GM18873 (cell line): Measurements from ENCODE around the gene MMEL1.
"Not testable (repeated sequence)": the region's sequence is repeated elsewhere in the genome, so short reads cannot be mapped to it uniquely, and the experiment has no call there.

Experiments used
- ATAC-seq: cut with Tn5 transposase; IDR thresholded peaks from one replicate; pipeline ENCODE4 v1.9.1; 2021; ENCODE audit warnings: mild to moderate bottlenecking, moderate library complexity, moderate number of reproducible peaks; ENCODE audit not compliant: unreplicated experiment, low FRiP score

MMEL1 gene

DNA sequence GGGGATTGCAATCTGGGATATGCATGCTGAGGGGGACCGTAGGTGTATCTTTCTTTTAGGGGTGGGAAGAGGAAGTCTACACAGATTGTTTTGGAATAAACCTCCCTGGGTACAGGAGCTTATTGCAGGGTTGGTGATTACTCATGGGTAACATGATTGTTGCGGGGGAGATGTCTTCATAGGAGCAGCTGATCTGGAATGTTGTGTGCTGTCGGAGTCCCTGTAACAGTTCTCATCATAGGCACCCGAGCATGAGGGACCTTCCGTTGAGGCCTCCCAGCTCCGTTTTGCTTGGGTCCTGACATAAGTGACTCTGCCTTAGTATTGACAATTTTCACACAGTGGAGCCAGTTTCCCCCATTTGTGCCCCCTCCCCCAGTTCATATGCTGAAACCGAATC lies 50.4 kb downstream of the MMEL1 start:
- no peak for ATAC-seq

DNA sequence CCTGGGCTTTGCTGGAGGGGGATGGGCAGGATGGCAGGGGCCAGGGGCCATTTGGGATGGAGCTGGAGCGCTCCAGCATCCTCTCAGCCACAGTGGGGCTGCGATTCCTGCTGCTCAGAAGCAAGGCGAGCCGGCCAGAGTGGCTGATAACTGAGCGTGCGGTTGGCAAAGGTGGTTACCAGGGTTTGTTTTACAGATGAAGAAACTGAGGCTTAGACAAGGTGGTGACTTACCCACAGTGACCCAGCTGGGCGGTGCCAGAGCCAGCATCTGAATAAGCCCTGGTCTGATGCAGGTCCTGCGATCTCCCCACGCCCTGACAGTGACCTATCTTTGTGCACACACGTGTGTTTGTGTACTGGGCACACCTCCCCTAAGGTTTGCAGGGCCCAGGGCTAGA lies 52.1 kb downstream of the MMEL1 start:
- no peak for ATAC-seq

DNA sequence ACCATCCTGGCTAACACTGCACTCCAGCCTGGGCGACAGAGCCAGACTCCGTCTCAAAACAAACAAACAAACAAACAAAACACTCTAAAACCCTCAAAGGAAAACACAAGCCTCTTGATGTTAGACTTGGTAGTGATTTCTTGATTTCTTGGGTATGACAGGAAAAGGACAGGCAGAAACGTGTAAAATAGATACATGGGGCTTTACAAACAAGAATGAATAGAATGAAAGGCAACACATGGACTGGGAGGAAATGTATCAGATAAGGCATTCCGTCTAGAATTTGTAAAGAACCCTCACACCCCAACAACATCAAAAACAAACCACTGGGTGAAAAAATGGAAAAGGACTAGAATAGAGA lies 54.1 kb downstream of the MMEL1 start:
- ATAC-seq = no peak

DNA sequence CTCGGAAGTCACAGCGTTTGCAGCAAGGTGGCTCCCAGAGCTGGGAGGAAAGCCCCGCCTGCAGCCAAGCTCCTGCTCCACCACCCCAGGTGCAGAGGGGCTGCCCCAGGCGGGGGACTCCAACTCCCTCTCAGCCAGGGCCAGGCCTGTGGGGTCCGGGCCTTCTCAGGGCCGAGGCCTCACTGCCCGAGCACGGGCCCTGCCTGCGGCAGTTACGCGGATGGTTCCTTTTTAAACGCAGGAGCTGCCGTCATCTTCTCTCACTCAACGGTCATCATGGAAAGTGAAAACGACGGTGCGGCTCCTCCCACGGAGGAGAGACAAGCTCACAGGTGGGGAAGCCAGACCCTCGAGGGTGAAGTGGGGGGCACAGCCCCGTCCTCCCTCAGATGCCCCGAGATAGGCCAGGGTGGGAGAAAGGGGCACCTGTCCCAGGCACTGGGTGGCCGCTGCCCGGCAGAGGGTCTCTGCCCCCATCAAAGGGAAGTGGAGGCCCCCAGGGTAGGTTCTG lies 55.2 kb downstream of the MMEL1 start:
- peak; percentile 34 for ATAC-seq

DNA sequence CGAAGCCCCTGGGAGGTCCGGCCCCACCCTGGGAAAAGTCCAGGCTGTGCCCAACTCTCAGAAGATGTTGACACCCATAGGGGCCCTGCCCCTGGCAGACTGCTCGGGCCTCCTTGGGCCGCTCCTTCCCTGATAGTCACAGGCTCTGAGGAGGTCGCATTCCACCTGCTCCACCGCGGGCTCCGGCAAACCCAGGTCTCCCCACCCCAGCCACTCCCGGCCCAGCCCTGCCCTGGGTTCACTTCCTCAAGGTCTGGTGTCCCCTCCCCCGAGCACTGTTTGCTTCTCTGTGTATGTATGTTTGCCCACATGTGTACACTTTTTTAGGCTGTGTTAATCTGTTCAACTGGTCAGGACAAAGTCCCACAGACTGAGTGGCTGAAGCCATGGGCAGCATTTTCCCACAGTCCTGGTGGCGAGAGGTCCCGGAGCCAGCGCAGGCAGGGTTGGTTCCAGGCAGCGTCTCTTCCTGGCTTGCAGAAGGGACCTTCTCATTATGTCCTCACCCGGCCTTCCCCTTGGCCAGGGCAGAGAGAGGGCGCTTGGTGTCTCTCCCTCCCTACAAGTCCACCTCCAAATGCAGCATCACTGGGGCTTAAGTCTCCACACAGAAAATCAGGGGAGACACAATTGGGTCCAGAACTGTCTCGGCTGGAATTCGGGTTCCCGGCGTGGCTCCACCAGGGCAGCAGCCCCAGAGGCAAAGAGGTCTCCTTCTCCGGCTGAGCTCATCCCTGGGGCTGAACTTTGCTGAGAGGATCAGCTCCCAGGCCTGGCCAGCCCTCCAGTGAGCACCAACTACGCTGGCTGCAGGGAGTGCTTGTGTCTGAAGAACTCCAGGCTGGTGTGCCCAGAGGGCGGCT lies 56.8 kb downstream of the MMEL1 start:
- ATAC-seq = no peak

DNA sequence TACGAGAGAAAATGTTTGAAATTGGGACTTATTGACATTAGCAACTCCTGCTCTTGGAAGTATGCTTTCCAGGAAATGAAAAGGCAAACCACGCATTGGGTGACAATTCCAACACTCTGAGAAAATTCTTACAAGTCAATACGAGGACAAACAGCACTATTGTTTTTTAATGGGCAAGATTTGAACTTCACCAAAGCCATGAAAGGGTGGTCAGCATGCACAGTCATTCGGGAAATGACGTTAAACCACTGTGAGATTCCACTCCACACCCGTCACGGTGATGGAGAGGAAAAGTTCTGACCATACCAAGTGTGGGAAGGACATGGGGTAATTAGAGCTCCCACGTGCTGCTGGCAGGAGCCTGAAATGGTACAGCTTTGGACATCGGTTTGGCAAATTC lies 58.5 kb downstream of the MMEL1 start:
- ATAC-seq = no peak

DNA sequence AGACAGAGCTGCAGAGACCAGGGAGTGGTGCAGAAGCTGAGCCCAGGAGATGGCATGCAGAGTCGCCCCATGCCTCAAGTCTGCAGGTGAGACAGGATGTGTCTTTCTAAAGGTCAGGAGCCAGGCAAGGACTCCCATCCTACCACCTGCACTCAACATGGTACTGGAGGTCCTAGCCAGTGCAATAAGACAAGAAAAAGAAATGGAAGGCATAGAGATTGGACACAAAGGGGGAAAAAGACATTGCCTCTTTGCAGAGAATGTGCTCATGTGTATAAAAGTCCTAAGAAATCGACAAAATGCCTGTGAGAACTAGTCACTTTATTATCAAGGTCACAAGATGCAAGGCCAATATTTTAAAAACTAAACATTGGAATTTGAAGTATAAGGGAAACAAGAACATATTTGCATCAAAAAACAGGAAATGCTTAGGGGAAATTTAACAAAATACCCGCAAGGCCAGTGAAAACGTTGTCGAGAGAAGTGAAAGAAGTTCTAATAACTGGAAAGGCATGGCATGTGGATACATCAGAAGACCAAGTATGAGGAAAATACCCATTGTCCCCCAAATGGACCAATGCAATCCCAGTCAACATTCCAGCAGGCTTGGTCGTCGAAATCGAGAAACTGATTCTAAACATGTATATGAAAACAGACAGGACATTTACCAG lies 59.4 kb downstream of the MMEL1 start:
- ATAC-seq = no peak

DNA sequence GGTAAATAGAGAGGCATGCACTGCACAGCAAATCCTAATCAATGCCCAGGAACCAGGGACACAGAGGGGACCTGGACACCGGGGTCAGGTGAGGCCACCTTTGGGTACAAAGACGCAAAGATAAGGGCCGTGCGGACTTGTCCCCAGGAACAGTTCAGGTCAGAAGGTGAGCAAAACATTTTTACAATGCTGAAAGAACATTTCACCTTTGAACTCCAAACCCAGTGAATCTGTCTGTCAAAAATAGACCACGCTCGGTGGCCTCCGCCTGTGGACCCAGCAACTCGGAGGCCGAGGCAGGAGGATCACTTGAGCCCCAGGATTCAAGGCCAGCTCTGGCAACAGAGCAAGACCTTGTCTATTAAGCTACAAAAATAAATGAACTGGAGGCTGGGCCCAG lies 61.5 kb downstream of the MMEL1 start:
- no peak for ATAC-seq

DNA sequence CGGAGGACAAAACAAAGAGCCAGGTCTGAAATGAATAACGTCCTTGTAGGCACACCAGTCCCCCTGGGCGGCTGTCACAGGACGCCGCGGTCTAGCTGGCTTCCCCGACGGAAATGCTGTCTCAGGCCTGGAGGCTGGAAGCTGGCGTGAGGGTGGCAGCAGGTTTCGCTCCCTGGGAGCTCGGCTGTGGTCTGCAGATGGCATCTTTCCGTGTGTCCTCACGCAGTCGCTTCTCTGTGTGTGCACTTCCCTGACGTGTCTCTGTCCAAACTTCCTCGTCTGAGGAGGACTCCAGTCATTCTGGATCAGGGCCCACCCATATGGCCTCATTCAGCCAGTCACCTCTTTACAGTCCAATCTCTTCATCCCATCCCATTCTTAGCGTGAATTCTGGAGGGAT lies 62.5 kb downstream of the MMEL1 start:
- no peak for ATAC-seq

DNA sequence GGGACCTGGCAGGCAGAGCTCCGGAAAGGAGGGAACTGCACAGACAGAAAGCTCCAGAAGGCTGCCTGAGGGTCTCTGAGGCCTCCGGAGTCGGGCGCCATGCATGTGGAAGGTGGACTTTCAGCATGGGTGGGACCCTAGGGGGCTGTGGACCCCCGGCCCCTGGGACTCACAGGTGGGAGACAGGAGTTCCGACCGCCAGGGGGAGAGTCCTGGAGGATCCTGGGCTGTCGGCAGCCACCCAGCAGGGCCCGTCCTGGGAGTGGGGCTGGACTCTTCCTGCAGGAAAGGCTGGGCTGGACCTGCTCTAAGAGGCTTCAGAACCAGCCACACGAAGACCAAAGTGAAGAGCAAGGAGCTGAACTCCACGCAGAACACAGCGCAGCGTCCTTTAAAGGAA lies 63.1 kb downstream of the MMEL1 start:
- not testable (repeated sequence) for ATAC-seq

DNA sequence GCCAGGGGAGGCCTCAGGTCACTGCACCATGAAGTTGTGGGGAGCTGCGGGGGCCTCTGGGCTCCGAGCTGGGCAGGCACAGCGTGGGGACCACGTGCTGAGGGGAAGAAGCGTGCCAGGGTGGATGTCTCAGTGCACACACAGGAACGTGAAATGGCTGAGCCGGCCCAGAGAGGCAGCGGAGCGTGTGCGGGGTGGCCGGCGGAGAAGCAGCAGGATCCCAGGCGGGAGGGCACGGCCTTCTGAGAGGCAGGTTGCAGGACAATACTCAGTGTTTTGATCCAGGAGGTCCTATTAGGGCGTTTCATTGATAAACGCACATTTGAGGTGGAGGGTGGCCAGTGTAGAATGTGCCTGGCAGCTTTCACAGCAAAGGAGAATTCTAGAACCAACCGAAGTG lies 63.8 kb downstream of the MMEL1 start:
- no peak for ATAC-seq

DNA sequence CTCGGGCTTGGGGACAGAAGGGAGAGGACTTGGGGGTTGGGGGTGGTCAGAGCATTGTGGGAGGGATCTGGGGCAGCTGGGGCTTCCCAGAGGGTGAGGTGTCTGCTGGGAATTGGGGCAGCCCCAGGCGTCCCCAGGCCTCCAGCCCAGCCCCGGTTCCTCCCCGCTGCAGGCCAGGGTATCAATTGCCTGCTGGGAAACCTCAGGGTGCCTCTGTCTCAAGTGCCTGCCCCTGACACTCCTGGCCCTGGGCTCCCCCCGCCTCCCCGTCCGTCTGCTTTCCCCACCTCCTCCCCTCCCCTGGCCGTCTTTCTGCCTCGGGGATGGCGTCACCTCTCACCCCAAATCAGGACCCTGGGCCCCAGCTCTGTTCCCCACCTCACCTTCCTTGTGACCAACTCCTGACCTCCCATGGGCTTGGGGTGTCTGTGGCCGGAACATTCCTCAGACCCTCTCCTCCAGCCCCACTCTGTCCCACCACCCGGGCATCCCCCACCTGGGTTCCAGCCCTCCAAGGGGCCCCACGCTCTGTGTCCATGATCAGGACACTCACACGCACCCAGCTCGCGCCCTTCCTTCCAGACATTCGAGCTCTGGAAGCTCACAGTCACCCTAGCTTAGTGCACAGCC lies 64.5 kb downstream of the MMEL1 start:
- ATAC-seq = not testable (repeated sequence)

DNA sequence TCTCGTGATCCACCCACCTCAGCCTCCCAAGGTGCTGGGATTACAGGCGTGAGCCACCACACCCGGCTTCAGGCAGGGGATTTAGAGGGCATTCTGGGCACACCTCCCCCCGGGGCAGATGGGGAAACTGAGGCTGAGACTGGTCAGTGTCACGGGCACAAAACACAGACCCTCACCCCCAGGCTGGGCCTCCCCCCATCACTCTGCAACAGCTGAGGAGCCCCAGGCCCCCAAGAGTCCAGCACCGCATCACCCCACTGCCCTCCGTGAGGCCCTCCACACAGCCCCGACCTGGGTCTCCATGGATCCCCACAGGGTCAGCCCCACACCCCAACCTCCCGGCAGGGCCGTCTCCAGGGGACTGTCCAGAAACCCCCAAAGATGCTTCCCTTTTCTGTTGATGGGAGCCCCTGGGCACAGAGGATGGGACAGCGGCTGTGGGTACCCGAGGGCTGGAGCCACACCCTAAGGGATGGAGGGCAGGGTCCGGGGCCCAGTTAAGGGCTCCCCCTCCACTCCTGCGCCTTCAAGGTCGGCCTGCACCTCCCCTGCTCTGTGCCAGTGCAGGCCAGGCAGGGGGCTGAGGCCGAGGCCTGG lies 65.6 kb downstream of the MMEL1 start:
- ATAC-seq = no peak

DNA sequence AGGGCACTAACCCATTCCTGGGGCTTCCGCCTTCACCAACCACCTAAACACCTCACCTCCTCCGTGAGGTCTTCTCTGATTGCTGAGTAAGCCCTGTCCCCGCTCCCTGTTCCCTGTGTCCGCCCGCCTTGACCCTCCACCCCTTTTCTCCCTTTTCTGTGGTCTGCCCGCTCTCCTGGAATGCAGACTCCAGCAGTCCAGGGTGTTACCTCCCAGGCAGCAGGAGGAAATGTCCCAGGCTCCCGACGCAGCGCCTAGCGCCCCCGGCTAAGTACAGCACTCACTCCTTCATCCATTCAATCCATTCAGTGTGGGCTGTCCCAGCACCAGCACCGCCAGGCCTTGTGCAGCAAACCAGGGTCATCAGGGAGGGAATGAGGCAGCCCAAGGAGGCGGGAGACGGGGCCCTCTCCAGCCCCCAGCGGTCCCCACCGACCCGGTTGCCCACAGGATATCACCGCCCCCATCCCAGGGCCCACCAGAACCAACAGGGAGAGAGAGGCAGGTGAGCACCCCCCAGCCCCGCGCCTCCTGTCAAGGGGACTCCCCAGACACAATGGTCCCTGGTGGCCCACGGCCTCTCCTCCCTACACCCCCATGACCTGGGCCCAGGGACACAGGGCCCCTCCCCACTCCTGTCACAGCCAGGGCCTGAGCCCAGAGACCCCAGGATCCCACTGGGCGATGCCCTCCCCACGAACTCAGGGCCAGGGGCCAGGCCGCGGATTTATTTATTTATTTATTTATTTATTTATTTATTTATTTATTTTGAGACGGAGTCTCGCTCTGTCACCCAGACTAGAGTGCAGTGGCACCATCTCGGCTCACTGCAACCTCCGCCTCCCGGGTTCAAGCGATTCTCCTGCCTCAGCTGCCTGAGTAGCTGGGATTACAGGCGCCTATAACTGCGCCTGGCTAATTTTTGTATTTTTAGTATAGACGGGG lies 66.4 kb downstream of the MMEL1 start:
- ATAC-seq = no peak

DNA sequence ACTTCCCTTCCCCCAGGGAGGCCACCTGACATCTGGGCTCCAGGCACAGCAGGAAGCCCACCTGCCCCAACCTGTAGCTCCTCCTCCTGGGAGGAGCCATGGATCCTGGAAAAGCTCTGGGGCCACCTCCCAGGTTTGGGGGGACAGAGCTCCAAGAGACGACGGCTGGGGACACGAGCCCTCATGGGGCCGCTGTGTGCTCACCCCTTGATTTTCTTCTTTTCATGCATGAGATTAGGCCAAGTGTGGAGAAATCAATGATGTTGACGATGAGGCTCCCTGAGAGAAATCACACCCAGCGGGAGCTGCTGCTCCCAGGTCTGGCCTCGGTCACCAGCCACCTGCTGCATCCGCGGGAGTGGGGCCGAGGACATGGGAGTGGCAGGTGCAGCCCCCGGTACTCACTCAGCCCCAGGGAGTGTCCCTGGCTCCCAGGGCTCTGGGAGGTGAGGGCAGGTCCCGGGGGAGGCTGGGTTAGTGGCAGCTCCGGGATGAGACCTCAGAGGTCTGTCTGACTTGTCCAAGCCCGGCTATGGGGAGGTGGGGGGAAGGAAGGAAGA lies 67.9 kb downstream of the MMEL1 start:
- no peak for ATAC-seq

DNA sequence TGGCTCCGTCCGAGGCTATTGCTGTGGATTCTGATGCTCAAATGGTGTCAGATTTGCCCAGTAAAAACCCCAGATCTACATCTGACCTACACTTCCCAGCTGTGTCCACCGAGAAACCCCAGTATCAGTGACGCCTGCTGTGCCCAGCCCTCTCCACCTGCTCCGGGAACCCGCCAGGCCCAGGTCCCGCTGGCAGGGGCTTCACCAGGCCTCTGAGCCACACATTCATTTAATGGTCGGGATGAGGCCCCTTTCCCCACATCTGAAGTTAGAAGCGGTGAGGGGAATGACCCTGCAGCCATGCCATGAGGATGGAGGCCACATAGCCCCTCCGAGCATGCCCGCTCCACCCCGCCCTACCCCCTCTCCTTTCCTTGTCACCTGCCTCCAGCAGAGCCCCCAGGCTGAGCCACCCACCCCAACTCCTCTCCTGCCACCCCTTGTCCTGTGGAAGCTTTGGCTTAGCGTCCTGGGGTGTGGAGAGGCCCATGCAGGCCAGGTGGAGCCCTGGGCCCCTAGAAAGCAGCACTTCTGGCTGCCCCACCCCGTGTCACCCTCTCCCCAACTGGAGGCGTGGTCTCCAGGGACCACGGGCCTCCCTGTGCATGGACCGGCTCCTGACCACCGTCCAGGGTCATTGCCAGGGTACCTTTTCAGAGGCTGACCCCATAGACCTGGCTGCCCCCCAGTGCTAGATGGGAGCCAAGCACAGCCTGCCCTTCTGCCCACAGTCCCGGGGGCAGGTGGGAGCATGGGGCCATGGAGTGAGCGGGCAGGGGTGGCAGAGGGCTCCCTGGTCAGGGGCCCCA lies 68.6 kb downstream of the MMEL1 start:
- no peak for ATAC-seq

DNA sequence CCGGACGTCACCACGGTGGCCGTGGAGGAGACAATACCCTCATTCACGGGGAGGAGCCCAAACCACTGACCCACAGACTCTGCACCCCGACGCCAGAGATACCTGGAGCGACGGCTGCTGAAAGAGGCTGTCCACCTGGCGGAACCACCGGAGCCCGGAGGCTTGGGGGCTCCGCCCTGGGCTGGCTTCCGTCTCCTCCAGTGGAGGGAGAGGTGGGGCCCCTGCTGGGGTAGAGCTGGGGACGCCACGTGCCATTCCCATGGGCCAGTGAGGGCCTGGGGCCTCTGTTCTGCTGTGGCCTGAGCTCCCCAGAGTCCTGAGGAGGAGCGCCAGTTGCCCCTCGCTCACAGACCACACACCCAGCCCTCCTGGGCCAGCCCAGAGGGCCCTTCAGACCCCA lies 69.6 kb downstream of the MMEL1 start:
- ATAC-seq = no peak

DNA sequence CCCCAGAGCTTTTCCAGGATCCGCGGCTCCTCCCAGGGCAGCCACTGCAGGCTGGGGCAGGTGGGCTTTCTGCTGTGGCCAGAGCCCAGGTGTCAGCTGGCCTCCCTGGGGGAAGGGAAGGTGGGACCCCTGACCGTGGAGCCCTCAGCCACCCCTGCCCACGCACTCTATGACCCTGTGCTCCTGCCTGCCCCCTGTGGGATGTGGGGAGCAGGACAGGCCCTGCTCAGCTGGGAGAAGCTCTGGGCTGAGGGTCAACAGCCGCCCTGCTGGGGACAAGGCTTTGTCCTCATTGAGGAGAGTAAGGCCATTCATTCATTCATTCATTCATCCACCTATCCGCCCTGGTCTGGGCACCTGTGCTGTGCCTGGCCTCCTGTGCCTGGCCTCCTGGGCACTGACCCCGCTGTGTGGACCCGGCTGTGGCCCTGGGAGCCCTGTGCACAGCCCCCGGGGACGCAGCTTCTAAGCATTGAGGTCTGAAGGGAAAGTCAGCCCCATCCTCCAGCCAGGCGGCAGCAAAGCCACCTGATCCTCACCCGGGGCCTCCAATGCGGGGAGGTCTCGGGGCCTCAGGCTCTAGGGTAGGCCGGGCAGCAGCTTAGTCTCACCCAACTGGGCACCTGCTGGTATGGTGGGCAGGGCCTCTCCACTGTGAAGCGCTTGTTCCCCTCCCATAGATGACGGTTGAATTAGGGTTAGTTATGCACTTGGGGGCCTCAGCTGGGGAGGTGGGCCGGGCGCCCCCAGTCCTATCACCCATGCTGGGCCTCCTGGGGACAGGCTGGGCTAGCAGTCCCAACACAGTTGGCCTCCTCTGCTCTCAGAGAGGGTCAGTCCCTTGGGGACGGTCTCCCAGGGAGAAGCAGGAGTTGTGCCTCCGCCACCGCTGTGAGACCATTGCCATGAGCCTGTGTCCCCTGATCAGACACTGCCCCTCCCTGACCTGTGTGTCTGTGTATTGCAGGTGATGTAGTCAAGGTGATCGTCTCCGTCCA lies 70.6 kb downstream of the MMEL1 start:
- no peak for ATAC-seq
